Duodenal mucosa (tissue), 2 donors: ENCODE measurements around the gene GANAB.
A peak's percentile ranks its signal among the peaks of the same experiment; 100 is the strongest.
"Not testable (repeated sequence)": the region's sequence is repeated elsewhere in the genome, so short reads cannot be mapped to it uniquely, and the experiment has no call there.

Experiments
- H3K27ac ChIP-seq: one replicate; pipeline ENCODE4 v1.7.0; 2013; ENCODE audit warnings: low read depth, low read length
- H3K27me3 ChIP-seq, 2 donors: one replicate each; pipeline ENCODE4 v1.7.0; 2013; ENCODE audit warnings: low read length in 2 of 2, control low read depth in 1 of 2; ENCODE audit not compliant: insufficient read depth in 2 of 2, control insufficient read depth in 1 of 2
- H3K36me3 ChIP-seq, 2 donors: one replicate each; pipeline ENCODE4 v1.7.0; 2013; ENCODE audit warnings: low read length in 2 of 2, control low read depth in 1 of 2; ENCODE audit not compliant: insufficient read depth in 2 of 2, control insufficient read depth in 1 of 2
- H3K4me1 ChIP-seq, 2 donors: one replicate each; pipeline ENCODE4 v1.7.0; 2013; ENCODE audit warnings: low read length in 2 of 2, control low read depth in 1 of 2; ENCODE audit not compliant: insufficient read depth in 2 of 2, control insufficient read depth in 1 of 2
- H3K4me3 ChIP-seq, 2 donors: one replicate each; pipeline ENCODE4 v1.7.0; 2013; ENCODE audit warnings: low read length in 2 of 2, low read depth in 1 of 2
- H3K9ac ChIP-seq, 2 donors: one replicate each; pipeline ENCODE4 v1.7.0; 2013; ENCODE audit warnings: low read length in 2 of 2, low read depth in 1 of 2
- H3K9me3 ChIP-seq, 2 donors: one replicate each; pipeline ENCODE4 v1.7.0; 2013; ENCODE audit warnings: low read length in 2 of 2, control low read depth in 1 of 2; ENCODE audit not compliant: control insufficient read depth in 1 of 2

Gene GANAB

GRCh38 chr11:62632492-62632891 lies 13.9 kb downstream of the GANAB start:
- H3K27ac ChIP-seq = no peak overlapping the region
- no peak overlapping the region for H3K9ac ChIP-seq
- H3K27me3 ChIP-seq = no peaks in the 10 kb centered on the region
- H3K4me3 ChIP-seq = no peak overlapping the region
- H3K36me3 ChIP-seq = peaks cover 63 to 83% of the 10 kb centered on the region in 2 donors
- no peaks in the 10 kb centered on the region for H3K9me3 ChIP-seq
- no peaks in the 10 kb centered on the region for H3K4me1 ChIP-seq

GRCh38 chr11:62627713-62628112 lies 18.7 kb downstream of the GANAB start:
- H3K9me3 ChIP-seq = no peaks in the 10 kb centered on the region
- no peak overlapping the region for H3K27ac ChIP-seq
- no peaks in the 10 kb centered on the region for H3K4me1 ChIP-seq
- H3K9ac ChIP-seq = no peak overlapping the region
- H3K36me3 ChIP-seq = peaks cover 58 to 76% of the 10 kb centered on the region in 2 donors
- no peak overlapping the region for H3K4me3 ChIP-seq
- no peaks in the 10 kb centered on the region for H3K27me3 ChIP-seq

- Histone ChIP-seq H3K27me3 (no peaks in the 10 kb centered on the region), H3K4me1 (peaks cover 5 to 10% of the 10 kb centered on the region in 2 donors), H3K9ac (peak overlapping the region in 1 of 2 donors; percentile 34), H3K4me3 (peak overlapping the region; percentile 85 to 92), H3K27ac (peak overlapping the region; percentile 71), H3K9me3 (no peaks in the 10 kb centered on the region), H3K36me3 (peaks cover 22 to 27% of the 10 kb centered on the region in 2 donors)
These were observed 23.8 kb downstream of the GANAB start for GRCh38 chr11:62622476-62623089.

- no peaks in the 10 kb centered on the region for H3K27me3 ChIP-seq
- peak within 1 kb of the TSS; percentile 65 to 84 for H3K9ac ChIP-seq
- H3K27ac ChIP-seq = peak within 1 kb of the TSS; percentile 71
- H3K9me3 ChIP-seq = no peaks in the 10 kb centered on the region
- H3K4me1 ChIP-seq = peaks cover 5 to 10% of the 10 kb centered on the region in 2 donors
- H3K4me3 ChIP-seq = peak within 1 kb of the TSS; percentile 85 to 92
- peaks cover 18 to 26% of the 10 kb centered on the region in 2 donors for H3K36me3 ChIP-seq
These were observed 24.6 kb downstream of the GANAB start, which contains the start of gene B3GAT3 for GRCh38 chr11:62621567-62622470. Gene B3GAT3, minus strand, starts transcription at chr11:62621986. Its CDS starts 39 bp downstream, at chr11:62621947.

GRCh38 chr11:62621027-62621566 lies 25.3 kb downstream of the GANAB start:
- H3K4me1 ChIP-seq = peaks cover 5 to 10% of the 10 kb centered on the region in 2 donors
- peaks cover 11 to 23% of the 10 kb centered on the region in 2 donors for H3K36me3 ChIP-seq

GRCh38 chr11:62616957-62617356 lies 29.5 kb downstream of the GANAB start:
- H3K9ac ChIP-seq = not testable (repeated sequence)

More at GRCh38 chr11:62621027-62621566, 25.3 kb downstream of the GANAB start:
- H3K9ac ChIP-seq = peak overlapping the region; percentile 65 to 84
- H3K27ac ChIP-seq = peak overlapping the region; percentile 71
- H3K4me3 ChIP-seq = peak overlapping the region; percentile 85 to 92
- no peaks in the 10 kb centered on the region for H3K9me3 ChIP-seq
- no peaks in the 10 kb centered on the region for H3K27me3 ChIP-seq

GRCh38 chr11:62615521-62615920 lies 30.9 kb downstream of the GANAB start:
- no peaks in the 10 kb centered on the region for H3K27me3 ChIP-seq

More at GRCh38 chr11:62616957-62617356, 29.5 kb downstream of the GANAB start:
- not testable (repeated sequence) for H3K9me3 ChIP-seq, H3K4me3 ChIP-seq, H3K27me3 ChIP-seq, H3K27ac ChIP-seq
- peaks cover 0 to 17% of the 10 kb centered on the region in 2 donors for H3K36me3 ChIP-seq
- peaks cover 15 to 24% of the 10 kb centered on the region in 2 donors for H3K4me1 ChIP-seq

GRCh38 chr11:62614275-62614674 lies 32.1 kb downstream of the GANAB start:
- Histone ChIP-seq H3K4me1 (peaks cover 21 to 26% of the 10 kb centered on the region in 2 donors), H3K9me3 (no peaks in the 10 kb centered on the region), H3K27me3 (no peaks in the 10 kb centered on the region), H3K36me3 (peaks cover 0 to 20% of the 10 kb centered on the region in 2 donors), H3K9ac (no peak overlapping the region), H3K27ac (no peak overlapping the region), H3K4me3 (no peak overlapping the region)

More at GRCh38 chr11:62615521-62615920, 30.9 kb downstream of the GANAB start:
- Histone ChIP-seq H3K4me3 (no peak overlapping the region), H3K9ac (no peak overlapping the region), H3K36me3 (peaks cover 0 to 17% of the 10 kb centered on the region in 2 donors), H3K9me3 (no peaks in the 10 kb centered on the region), H3K4me1 (peaks cover 21 to 28% of the 10 kb centered on the region in 2 donors), H3K27ac (no peak overlapping the region)

- peaks cover 3 to 29% of the 10 kb centered on the region in 2 donors for H3K36me3 ChIP-seq
- peak overlapping the region in 1 of 2 donors; percentile 32 for H3K9ac ChIP-seq
- no peaks in the 10 kb centered on the region for H3K9me3 ChIP-seq
- H3K27me3 ChIP-seq = no peaks in the 10 kb centered on the region
- peak overlapping the region; percentile 79 for H3K27ac ChIP-seq
- H3K4me3 ChIP-seq = peak overlapping the region; percentile 70 to 71
- peaks cover 21 to 26% of the 10 kb centered on the region in 2 donors for H3K4me1 ChIP-seq
These were observed 33.1 kb downstream of the GANAB start for GRCh38 chr11:62613291-62613778.
